Body of pancreas (tissue), 4 donors: Measurements from ENCODE around the gene SLC6A16. TPM values are rescaled to one million over a fixed set of nuclear protein-coding genes. Genes with fewer than 3 reads are reported as not detected.

Experiments used
- ATAC-seq: fragments of 150-250 bp; one replicate; pipeline ENCODE4 v1.9.1; 2016
- DNase-seq, 4 donors: peaks; one replicate each; pipeline ENCODE4 v3.0.0-alpha.2; 2019
- H3K27ac ChIP-seq, 4 donors: fragments of 200-600 bp; sonication (generic); 1 replicate in 3 of 4; 2 replicates in 1 of 4; pipeline versions ENCODE4 v1.5.1 to v1.6.1; 2016 to 2019; ENCODE audit warnings: mild to moderate bottlenecking in 1 of 4, mixed read lengths in 1 of 4, moderate library complexity in 1 of 4
- H3K27me3 ChIP-seq, 2 donors: fragments of 200-600 bp; sonication (generic); one replicate each; pipeline ENCODE4 v1.6.0; 2016; ENCODE audit warnings: mild to moderate bottlenecking in 1 of 2
- H3K36me3 ChIP-seq, 2 donors: fragments of 200-600 bp; sonication (generic); replicated peaks in 1 of 2; 2 replicates each; pipeline ENCODE4 v1.5.1; 2016; ENCODE audit warnings: low read depth in 2 of 2; ENCODE audit not compliant: insufficient read depth in 1 of 2
- H3K4me1 ChIP-seq: fragments of 200-600 bp; sonication (generic); one replicate; pipeline ENCODE4 v1.6.0; 2016
- H3K4me3 ChIP-seq, 2 donors: fragments of 200-600 bp; sonication (generic); 1 replicate in 1 of 2; 2 replicates in 1 of 2; pipeline ENCODE4 v1.5.1; 2016 to 2019
- H3K9me3 ChIP-seq, 3 donors: fragments of 200-600 bp; sonication (generic); 1 replicate in 2 of 3; 2 replicates in 1 of 3; pipeline ENCODE4 v1.5.1; 2016
- POLR2A ChIP-seq, 3 donors: fragments of 450-650 bp; IDR thresholded peaks; one replicate each; pipeline ENCODE4 v1.6.1; 2016; ENCODE audit warnings: antibody characterized with exemption in 3 of 3, mild to moderate bottlenecking in 2 of 3
- WGBS, 2 donors: methylation state at CpG; one replicate each; pipeline ENCODE4 v1.1.5; 2017; 5-methylcytosine and 5-hydroxymethylcytosine counted together
- intact Hi-C: fragments of 100-400 bp; cut with DNase I; formaldehyde crosslinking; loops from one replicate; pipeline ENCODE4 v1.15.1; 2023
- total RNA-seq, 2 donors: library from RNA; depleted of rRNA; stranded (reverse); fragments of >200 nt; gene quantifications; one replicate each; pipeline ENCODE4 v1.1.0, GENCODE V29; 2016
- TF ChIP-seq, protein P1 (sequence below), 7 experiments: fragments of 450-650 bp in 4 of 7; fragments of 200-600 bp in 3 of 7; sonication (generic) in 3 of 7; IDR thresholded peaks; one replicate each; pipeline ENCODE4 v1.5.1; 2016 to 2019; ENCODE audit warnings: antibody characterized with exemption in 7 of 7

Gene SLC6A16
- total RNA-seq, 2 donors from 2014 or later = 0.99 to 1.6 TPM

GRCh38 chr19:49337267-49338022 lies 12.5 kb upstream of the SLC6A16 start:
- ATAC-seq (no peak), DNase-seq (peak in 1 of 4 donors; percentile 5)
- no peak overlapping the region for H3K27ac ChIP-seq
- TF ChIP-seq, protein P1, sequence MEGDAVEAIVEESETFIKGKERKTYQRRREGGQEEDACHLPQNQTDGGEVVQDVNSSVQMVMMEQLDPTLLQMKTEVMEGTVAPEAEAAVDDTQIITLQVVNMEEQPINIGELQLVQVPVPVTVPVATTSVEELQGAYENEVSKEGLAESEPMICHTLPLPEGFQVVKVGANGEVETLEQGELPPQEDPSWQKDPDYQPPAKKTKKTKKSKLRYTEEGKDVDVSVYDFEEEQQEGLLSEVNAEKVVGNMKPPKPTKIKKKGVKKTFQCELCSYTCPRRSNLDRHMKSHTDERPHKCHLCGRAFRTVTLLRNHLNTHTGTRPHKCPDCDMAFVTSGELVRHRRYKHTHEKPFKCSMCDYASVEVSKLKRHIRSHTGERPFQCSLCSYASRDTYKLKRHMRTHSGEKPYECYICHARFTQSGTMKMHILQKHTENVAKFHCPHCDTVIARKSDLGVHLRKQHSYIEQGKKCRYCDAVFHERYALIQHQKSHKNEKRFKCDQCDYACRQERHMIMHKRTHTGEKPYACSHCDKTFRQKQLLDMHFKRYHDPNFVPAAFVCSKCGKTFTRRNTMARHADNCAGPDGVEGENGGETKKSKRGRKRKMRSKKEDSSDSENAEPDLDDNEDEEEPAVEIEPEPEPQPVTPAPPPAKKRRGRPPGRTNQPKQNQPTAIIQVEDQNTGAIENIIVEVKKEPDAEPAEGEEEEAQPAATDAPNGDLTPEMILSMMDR (IDR thresholded peaks at IDR 0.05) = no peak
- no peak for TF ChIP-seq POLR2A (IDR thresholded peaks at IDR 0.05)
- H3K27me3 ChIP-seq = no peaks in the 10 kb centered on the region
- H3K9me3 ChIP-seq = no peaks in the 10 kb centered on the region
- H3K4me3 ChIP-seq = no peak overlapping the region
- intact Hi-C loops = no loop called here
- H3K36me3 ChIP-seq = no peaks in the 10 kb centered on the region
- H3K4me1 ChIP-seq = peaks cover 30% of the 10 kb centered on the region
- 83 to 85% methylated on average over 19 of the region's 19 CpGs for WGBS, 2 donors

- Histone ChIP-seq H3K9me3 (no peaks in the 10 kb centered on the region), H3K4me1 (peaks cover 30% of the 10 kb centered on the region), H3K36me3 (no peaks in the 10 kb centered on the region), H3K27ac (no peak overlapping the region), H3K4me3 (no peak overlapping the region), H3K27me3 (no peaks in the 10 kb centered on the region)
- TF ChIP-seq POLR2A (IDR thresholded peaks at IDR 0.05) = no peak
- TF ChIP-seq, protein P1 (IDR thresholded peaks at IDR 0.05) = no peak
- ATAC-seq (no peak), DNase-seq (peak in 1 of 4 donors; percentile 10)
- WGBS, 2 donors = 83 to 87% methylated on average over 10 of the region's 10 CpGs
- intact Hi-C loops = no loop called here
These were observed 11.7 kb upstream of the SLC6A16 start for GRCh38 chr19:49336482-49337266.

DNA sequence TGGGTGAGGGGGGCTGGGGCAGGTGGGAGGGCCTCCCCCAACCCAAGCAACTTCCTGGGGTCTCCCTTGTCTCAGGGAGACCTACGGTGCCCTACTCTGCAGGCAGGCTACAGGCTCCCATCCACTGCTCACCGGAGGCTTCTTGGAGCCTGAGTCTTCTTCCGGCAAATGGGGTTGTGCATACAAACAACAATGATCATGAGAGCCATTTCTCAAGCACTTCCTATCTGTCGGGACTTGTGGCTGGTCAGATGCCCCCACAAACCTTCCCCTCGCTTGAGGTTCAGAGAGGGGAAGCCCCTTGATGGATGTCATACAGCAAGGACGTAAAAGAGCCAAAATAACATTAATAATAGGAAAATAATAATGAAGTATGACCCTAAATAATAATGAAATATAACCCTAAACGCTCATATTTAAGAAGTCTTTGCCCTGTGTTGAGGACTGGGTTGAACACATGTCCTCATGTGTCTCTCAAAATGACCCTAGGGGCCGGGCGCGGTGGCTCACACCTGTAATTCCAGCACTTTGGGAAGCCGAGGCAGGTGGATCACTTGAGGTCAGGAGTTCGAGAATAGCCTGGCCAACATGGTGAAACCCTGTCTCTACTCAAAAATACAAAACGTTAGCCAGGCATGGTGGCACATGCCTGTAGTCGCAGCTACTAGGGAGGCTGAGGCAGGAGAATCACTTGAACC lies 10.9 kb upstream of the SLC6A16 start:
- H3K4me3 ChIP-seq = no peak overlapping the region
- H3K4me1 ChIP-seq = peaks cover 28% of the 10 kb centered on the region
- ATAC-seq = no peak
- intact Hi-C loops = no loop called here
- H3K27me3 ChIP-seq = no peaks in the 10 kb centered on the region
- no peak for TF ChIP-seq POLR2A (IDR thresholded peaks at IDR 0.05)
- TF ChIP-seq, protein P1 (IDR thresholded peaks at IDR 0.05) = no peak
- no peak for DNase-seq
- no peaks in the 10 kb centered on the region for H3K9me3 ChIP-seq
- peak overlapping the region in 1 of 4 donors; percentile 42 for H3K27ac ChIP-seq
- H3K36me3 ChIP-seq = no peaks in the 10 kb centered on the region
- 72 to 85% methylated on average over 11 to 14 of the region's 14 CpGs for WGBS, 2 donors

DNA sequence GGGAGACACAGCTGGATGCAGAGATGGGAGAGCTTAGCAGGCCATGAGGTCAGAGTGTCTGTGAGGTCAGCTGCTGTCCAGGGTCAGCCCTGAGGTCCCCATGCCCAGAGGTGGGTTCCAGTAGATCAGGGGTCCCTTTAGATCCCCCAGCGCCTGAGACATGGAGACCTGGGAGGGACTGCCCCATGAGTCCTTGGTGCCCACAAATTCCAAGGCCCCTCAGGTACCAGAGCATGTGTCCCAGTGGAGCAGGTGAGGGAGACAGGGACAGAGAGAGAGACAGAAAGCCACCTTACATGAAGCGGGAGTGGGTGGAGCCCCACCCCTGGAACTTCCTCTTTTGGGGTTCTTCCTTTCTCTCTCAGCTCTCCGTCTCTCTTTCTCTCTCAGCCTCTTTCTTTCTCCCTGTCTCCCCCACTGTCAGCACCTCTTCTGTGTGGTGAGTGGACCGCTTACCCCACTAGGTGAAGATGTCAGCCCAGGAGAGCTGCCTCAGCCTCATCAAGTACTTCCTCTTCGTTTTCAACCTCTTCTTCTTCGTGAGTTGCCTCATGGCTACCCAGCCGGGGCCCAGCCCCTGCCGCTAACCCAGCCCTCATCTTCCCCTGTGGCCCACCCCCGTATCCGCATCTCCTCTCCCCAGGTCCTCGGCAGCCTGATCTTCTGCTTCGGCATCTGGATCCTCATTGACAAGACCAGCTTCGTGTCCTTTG lies 10.2 kb upstream of the SLC6A16 start, which contains the start of gene CD37:
Gene CD37, plus strand, starts transcription at position 336 of the 713 bp plus-strand sequence. Its CDS starts 135 bp downstream, at position 471.
- WGBS, 2 donors = 63 to 77% methylated on average over 13 of the region's 13 CpGs
- DNase-seq = peak in 1 of 4 donors; percentile 11
- no peaks in the 10 kb centered on the region for H3K9me3 ChIP-seq
- peaks cover 21% of the 10 kb centered on the region for H3K4me1 ChIP-seq
- no peak for ATAC-seq
- H3K36me3 ChIP-seq = no peaks in the 10 kb centered on the region
- H3K4me3 ChIP-seq = no peak within 1 kb of the TSS
- no peaks in the 10 kb centered on the region for H3K27me3 ChIP-seq
- intact Hi-C loops = no loop called here
- TF ChIP-seq POLR2A (IDR thresholded peaks at IDR 0.05) = peak in 1 of 3 donors; percentile 14
- TF ChIP-seq, protein P1 (IDR thresholded peaks at IDR 0.05) = no peak
- H3K27ac ChIP-seq = peak within 1 kb of the TSS in 1 of 4 donors; percentile 42
